Progenitor cell of endocrine pancreas (in vitro differentiated cells): ENCODE data around the gene CA12. TPM values are rescaled to one million over a fixed set of nuclear protein-coding genes. Genes with fewer than 3 reads are reported as not detected.

ENCODE experiments used
- DNase-seq: peaks from one replicate; pipeline ENCODE4 v3.0.0; 2021; ENCODE audit warnings: low spot score; ENCODE audit not compliant: unreplicated experiment
- H3K27ac Mint-ChIP-seq: 2 replicates; pipeline ENCODE4 v1.8.0; 2021; ENCODE audit warnings: mild to moderate bottlenecking, moderate library complexity, mixed read lengths
- H3K27me3 Mint-ChIP-seq: 2 replicates; pipeline ENCODE4 v1.8.0; 2021; ENCODE audit warnings: mixed read lengths
- H3K36me3 Mint-ChIP-seq: 2 replicates; pipeline ENCODE4 v1.8.0; 2022; ENCODE audit warnings: mixed read lengths; ENCODE audit not compliant: insufficient read depth
- H3K4me1 Mint-ChIP-seq: 2 replicates; pipeline ENCODE4 v1.8.0; 2021; ENCODE audit warnings: low read depth, mixed read lengths
- H3K4me3 Mint-ChIP-seq: 2 replicates; pipeline ENCODE4 v1.8.0; 2021; ENCODE audit warnings: low read depth, mild to moderate bottlenecking, moderate library complexity, mixed read lengths
- H3K9me3 Mint-ChIP-seq: 2 replicates; pipeline ENCODE4 v1.8.0; 2021; ENCODE audit warnings: low read depth, mixed read lengths
- CTCF ChIP-seq: fragments of 200-600 bp; sonication (generic); IDR thresholded peaks from one replicate; pipeline ENCODE4 v1.5.0; 2021; ENCODE audit warnings: antibody characterized with exemption, mild to moderate bottlenecking; ENCODE audit not compliant: unreplicated experiment
- total RNA-seq: library from RNA; stranded (reverse); gene quantifications from 2 replicates; pipeline ENCODE4 v1.2.1, GENCODE V29; 2021

CA12 gene
- total RNA-seq, 1 donor from 2014 or later: 0.38 TPM

DNA sequence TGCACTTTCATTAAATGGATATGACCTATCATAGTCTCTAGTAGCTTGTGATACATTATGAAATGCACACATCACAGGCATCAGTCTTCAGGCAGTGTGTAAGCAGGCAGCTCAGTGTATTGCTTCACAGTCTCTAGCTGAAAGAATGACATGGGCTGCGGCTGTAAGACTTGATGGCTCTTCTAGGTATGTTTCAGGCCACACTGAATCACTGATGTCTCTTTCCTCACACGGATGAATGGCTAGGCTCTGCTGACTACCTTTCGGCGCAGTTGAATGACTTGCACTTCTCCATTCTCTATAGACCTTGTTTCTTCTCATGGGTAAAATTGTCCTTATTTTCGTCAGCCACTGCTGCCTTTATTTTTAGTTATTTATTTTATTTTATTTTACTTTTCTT lies 88.9 kb downstream of the CA12 start:
- no peak for DNase-seq
- no peak overlapping the region for H3K27ac Mint-ChIP-seq
- H3K4me1 Mint-ChIP-seq: no peaks in the 10 kb centered on the region
- peaks cover 11% of the 10 kb centered on the region for H3K36me3 Mint-ChIP-seq
- H3K27me3 Mint-ChIP-seq: no peaks in the 10 kb centered on the region
- H3K4me3 Mint-ChIP-seq: no peak overlapping the region
- H3K9me3 Mint-ChIP-seq: no peaks in the 10 kb centered on the region
- TF ChIP-seq CTCF: no peak

DNA sequence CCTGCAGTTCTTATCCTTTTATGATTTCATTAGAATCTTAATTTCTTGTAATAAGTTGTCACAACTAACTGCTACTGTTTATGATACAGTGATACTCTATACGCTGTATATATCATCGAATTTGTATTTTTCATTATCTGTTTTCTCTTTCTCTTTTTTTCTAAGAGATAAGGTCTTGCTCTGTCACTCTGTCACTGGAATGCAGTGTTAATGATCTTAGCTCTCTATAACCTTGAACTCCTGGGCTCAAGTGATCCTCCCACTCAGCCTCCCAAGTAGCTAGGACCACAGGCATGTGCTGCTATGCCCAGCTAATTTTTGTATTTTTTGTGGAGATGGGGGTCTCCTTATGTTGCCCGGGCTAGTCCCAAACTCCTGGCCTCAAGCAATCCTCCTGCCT lies 89.4 kb downstream of the CA12 start:
- no peaks in the 10 kb centered on the region for H3K27me3 Mint-ChIP-seq
- H3K4me3 Mint-ChIP-seq: no peak overlapping the region
- DNase-seq: no peak
- no peak for TF ChIP-seq CTCF
- H3K36me3 Mint-ChIP-seq: peaks cover 10% of the 10 kb centered on the region
- no peaks in the 10 kb centered on the region for H3K4me1 Mint-ChIP-seq
- H3K27ac Mint-ChIP-seq: no peak overlapping the region
- no peaks in the 10 kb centered on the region for H3K9me3 Mint-ChIP-seq

GRCh38 chr15:63291507-63291906 lies 90.1 kb downstream of the CA12 start:
- DNase-seq: no peak
- TF ChIP-seq CTCF: no peak
- Mint-ChIP-seq H3K27ac (no peak overlapping the region), H3K36me3 (peaks cover 9% of the 10 kb centered on the region), H3K4me1 (no peaks in the 10 kb centered on the region), H3K9me3 (no peaks in the 10 kb centered on the region), H3K27me3 (no peaks in the 10 kb centered on the region), H3K4me3 (no peak overlapping the region)

DNA sequence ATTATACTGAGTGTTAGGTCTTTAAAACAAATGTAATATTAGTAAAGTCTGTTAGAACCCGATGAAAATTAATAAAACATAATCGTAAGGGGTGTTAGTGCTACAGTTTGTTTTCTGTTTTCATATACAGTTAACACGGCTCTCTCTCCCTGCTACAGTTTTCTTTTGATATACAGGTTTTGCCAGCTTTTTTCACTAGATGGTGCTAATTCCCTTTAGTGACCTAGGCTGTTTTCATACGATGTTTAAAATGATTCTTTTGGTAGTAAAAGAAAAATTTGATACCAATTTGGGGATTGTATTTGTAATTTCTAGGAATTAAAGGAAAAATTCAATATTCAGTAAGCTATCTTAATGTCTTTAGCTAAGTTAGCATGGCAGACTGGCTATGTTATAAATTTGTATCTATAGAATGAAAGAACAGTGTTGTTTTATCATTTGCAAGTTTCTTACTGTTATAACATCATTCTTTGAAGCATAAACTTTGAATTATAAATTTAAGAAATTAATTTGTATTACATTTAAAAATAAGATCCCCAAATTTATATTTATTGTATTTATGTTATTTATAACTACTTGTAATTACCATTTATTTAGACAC lies 92.8 kb downstream of the CA12 start:
- H3K4me1 Mint-ChIP-seq: no peaks in the 10 kb centered on the region
- TF ChIP-seq CTCF: peak; percentile 72
- no peak overlapping the region for H3K4me3 Mint-ChIP-seq
- DNase-seq: no peak
- H3K27ac Mint-ChIP-seq: no peak overlapping the region
- H3K36me3 Mint-ChIP-seq: peaks cover 4% of the 10 kb centered on the region
- no peaks in the 10 kb centered on the region for H3K9me3 Mint-ChIP-seq
- H3K27me3 Mint-ChIP-seq: no peaks in the 10 kb centered on the region

GRCh38 chr15:63288342-63288741 lies 93.3 kb downstream of the CA12 start:
- no peaks in the 10 kb centered on the region for H3K9me3 Mint-ChIP-seq
- TF ChIP-seq CTCF: no peak
- no peak overlapping the region for H3K27ac Mint-ChIP-seq
- no peak overlapping the region for H3K4me3 Mint-ChIP-seq
- H3K4me1 Mint-ChIP-seq: no peaks in the 10 kb centered on the region
- peaks cover 5% of the 10 kb centered on the region for H3K36me3 Mint-ChIP-seq
- DNase-seq: no peak
- H3K27me3 Mint-ChIP-seq: no peaks in the 10 kb centered on the region
